T-helper 1 cell (primary cell): ENCODE results near the gene CACNA1I.

Source experiments
- DNase-seq, 5 donors: peaks; one replicate each; pipeline ENCODE4 v3.0.0-alpha.2; 2012 to 2020

The CACNA1I gene

GRCh38 chr22:39568278-39568981, 2.1 kb upstream of the CACNA1I start:
- no peak for DNase-seq

- no peak for DNase-seq
Observed at GRCh38 chr22:39569066-39569465, 1.5 kb upstream of the CACNA1I start.

GRCh38 chr22:39570226-39570625, 327 bp upstream of the CACNA1I start:
- no peak for DNase-seq

- DNase-seq = no peak
Observed at GRCh38 chr22:39571538-39571937, 985 bp downstream of the CACNA1I start.

GRCh38 chr22:39574779-39575551, 4.4 kb downstream of the CACNA1I start:
- no peak for DNase-seq

GRCh38 chr22:39575552-39575825, 4.9 kb downstream of the CACNA1I start:
- no peak for DNase-seq

GRCh38 chr22:39576027-39576426, 5.5 kb downstream of the CACNA1I start:
- DNase-seq = no peak

GRCh38 chr22:39577366-39577765, 6.8 kb downstream of the CACNA1I start:
- DNase-seq = no peak

- DNase-seq = no peak
Observed at GRCh38 chr22:39577900-39578299, 7.3 kb downstream of the CACNA1I start.

GRCh38 chr22:39580006-39580441, 9.5 kb downstream of the CACNA1I start:
- DNase-seq = no peak

GRCh38 chr22:39580795-39581194, 10.2 kb downstream of the CACNA1I start:
- DNase-seq = no peak

- DNase-seq = no peak
Observed at GRCh38 chr22:39581303-39581702, 10.8 kb downstream of the CACNA1I start.

- DNase-seq = no peak
Observed at GRCh38 chr22:39583066-39583667, 12.6 kb downstream of the CACNA1I start.

- no peak for DNase-seq
Observed at GRCh38 chr22:39589875-39590274, 19.3 kb downstream of the CACNA1I start.

GRCh38 chr22:39592081-39593065, 21.8 kb downstream of the CACNA1I start:
- no peak for DNase-seq

GRCh38 chr22:39593066-39593930, 22.7 kb downstream of the CACNA1I start:
- DNase-seq = no peak

- no peak for DNase-seq
Observed at GRCh38 chr22:39593931-39594285, 23.4 kb downstream of the CACNA1I start.

- no peak for DNase-seq
Observed at GRCh38 chr22:39594411-39594810, 23.9 kb downstream of the CACNA1I start.

GRCh38 chr22:39595622-39596172, 25.1 kb downstream of the CACNA1I start:
- no peak for DNase-seq

GRCh38 chr22:39596601-39597000, 26.0 kb downstream of the CACNA1I start:
- no peak for DNase-seq

- DNase-seq = no peak
Observed at GRCh38 chr22:39597236-39597869, 26.8 kb downstream of the CACNA1I start.
